H54 (cell line): ENCODE measurements around the gene RPL27A.
"Not testable (repeated sequence)": the region's sequence is repeated elsewhere in the genome, so short reads cannot be mapped to it uniquely, and the experiment has no call there.

Experiments
- DNase-seq: peaks from one replicate; pipeline ENCODE4 v3.0.0; 2011; ENCODE audit warnings: low spot score, mixed read lengths; ENCODE audit not compliant: insufficient read length
- FAIRE-seq: peaks from 3 replicates; lab custom pipeline; 2011; peaks lifted over from hg19 to GRCh38; lab: Jason Lieb, UNC
- POLR2A ChIP-seq: IDR thresholded peaks from 2 replicates; pipeline ENCODE4 v1.6.1; 2011; ENCODE audit warnings: low read depth, mild to moderate bottlenecking, low read length

RPL27A gene

DNA sequence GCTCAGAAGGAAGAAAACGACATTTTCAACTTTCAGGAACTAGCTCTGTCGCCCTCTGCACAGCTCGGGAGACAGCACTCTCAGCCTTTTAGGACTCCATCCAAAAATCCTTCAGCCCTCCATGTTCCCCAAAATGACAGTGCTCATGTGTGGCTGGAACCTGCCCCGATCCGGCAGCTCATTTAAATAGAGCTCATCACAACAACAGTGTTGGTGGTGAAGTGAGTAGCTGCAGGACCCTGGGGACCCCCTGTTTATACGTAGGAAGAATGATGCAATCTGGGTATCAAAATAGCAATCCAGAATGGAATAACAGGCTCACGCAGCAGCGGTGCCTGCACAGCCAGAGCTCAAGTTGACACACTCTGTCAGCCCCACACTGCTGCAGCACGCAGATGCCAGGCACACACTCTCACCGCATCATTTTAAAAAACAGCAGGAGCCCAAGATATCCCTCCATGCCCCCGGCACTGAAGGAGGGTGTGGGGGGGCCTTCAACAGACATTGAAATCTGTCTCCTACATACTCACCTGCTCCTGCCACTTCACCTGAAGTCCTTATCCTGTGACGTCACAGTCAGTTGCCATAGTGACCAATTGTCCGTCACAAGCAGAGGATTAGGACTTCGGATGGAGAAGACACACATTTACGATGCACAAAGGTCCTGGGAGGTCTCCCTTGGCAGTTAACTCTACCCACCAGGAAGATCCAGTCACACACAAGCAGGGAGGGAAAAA is 24.1 kb upstream of the RPL27A start:
- no peak for FAIRE-seq

DNA sequence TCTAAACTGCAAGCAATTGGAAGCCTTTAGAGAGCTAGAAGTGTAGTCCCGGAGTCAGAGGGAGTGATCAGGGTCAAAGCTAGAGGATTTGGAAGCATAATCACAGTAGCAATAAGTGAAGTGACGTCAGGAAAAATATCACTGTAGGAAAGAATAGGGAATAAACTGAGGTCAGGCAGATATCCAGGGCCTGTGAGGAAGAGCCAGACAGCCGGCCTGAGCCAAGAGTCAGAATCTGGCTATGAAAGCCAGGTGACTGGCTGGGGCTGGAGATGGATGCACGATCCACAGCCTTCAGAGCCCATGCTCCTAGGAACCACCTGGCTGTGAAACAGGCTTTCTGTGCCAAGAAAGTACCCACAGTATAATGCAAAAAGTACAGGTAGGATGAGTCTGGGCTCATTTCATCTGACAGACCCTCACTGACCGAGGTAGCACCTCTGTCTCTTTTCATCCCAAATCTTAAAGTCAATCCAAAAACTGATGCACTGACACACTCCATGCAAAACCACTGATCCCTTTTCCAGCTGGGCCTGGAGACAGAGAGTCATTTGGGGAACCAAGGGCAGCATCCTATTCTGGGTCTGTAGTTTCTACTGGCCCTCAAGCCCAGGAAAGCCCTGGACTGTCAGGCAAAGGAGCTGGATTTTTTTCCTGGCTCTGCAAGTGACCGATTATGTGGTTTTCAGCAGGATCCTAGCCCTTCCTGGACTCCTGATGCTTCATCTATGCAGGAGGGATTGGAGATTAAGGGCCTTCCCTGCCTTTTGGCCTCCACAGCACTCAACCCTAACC is 21.4 kb upstream of the RPL27A start:
- TF ChIP-seq POLR2A: no peak
- FAIRE-seq (no peak), DNase-seq (no peak)

More for the DNA sequence above, 24.1 kb upstream of the RPL27A start:
- DNase-seq: no peak
- TF ChIP-seq POLR2A: no peak

DNA sequence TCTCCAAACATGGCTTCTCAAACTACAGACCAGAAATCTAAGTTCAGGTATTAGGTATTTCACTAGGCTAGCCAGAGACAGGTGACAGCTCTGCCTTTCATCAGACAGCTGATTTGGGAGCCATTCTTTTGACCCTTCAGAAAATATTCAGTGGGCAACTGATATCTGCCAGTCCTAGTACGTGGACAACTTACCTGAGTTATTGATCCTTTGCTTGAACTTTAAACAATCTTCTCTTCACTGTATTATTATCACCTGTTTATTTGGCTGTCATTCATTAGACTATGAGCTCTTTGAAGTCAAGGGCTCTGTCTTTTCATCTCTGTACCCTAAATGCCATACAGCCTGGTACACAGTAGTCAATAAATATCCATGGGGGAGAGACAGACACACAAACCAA is 17.4 kb upstream of the RPL27A start:
- DNase-seq (no peak), FAIRE-seq (no peak)
- TF ChIP-seq POLR2A: no peak

GRCh38 chr11:8670081-8670480 is 12.5 kb upstream of the RPL27A start:
- DNase-seq, FAIRE-seq: not testable (repeated sequence)

DNA sequence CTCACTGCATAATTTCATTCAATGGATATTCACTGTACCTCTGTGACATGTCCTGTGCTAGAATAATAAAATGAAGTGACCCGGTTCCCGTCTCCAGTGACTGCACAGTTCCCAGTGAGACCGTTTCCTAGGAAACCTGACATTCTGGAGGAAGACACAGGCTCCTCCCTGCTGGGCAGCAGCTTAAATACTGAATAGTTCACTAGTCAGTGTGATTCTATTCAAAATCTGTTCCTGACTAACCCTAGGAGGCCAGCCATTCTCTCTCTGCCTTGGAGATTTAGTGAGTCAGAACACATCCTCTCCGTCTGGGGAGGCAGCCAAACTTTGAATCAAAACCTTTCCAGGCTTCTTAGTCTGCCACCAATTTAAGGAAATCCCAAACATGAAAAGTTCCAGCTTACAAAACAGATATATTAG is 11.4 kb upstream of the RPL27A start:
- TF ChIP-seq POLR2A: no peak
- FAIRE-seq (peak; percentile 98), DNase-seq (peak; percentile 82)

DNA sequence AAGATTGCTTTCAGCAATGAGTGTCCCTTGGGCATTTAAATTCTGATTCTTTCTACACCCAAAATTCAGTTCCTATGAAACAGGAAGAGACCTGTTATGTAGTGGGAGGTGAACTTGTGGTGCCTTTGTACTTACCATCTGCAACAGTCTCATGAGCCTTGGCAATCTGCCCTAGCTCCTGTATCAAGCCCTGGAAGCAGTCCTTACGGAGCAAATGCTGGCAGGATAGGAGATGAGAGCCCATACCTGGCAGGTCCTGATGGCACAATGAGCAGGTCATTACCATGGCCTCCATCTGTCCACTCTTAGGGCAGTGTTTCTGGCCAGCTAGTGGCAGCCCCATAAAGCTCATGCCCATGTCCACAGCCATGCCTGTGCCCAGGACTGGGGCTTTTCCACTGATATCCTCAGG is 10.9 kb upstream of the RPL27A start:
- no peak for TF ChIP-seq POLR2A

GRCh38 chr11:8672346-8672745 is 10.2 kb upstream of the RPL27A start:
- DNase-seq: no peak
- FAIRE-seq: no peak
- no peak for TF ChIP-seq POLR2A

More for the DNA sequence above, 10.9 kb upstream of the RPL27A start:
- FAIRE-seq (no peak), DNase-seq (peak; percentile 49)

GRCh38 chr11:8674859-8675258 is 7.7 kb upstream of the RPL27A start:
- FAIRE-seq (no peak), DNase-seq (no peak)
- TF ChIP-seq POLR2A: no peak

DNA sequence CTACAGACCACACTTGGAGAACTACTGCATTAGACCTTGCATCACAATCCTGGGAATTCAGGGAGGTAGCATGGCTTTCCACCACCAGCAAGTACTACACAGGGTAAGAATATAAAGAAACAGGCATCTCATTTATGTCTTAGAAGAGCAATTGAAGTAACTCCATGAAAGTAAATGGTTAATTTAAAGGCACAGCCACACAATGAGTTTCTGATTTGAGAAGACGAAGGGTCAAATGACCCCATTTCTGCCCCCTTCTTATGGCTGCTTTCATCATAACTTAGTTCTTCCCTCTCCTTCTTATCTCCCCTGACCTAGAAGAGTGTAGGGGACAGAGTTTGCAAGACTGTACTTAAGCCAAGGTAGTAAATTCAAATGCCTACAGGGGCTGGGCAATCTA is 6.1 kb upstream of the RPL27A start:
- TF ChIP-seq POLR2A: no peak
- DNase-seq (no peak), FAIRE-seq (no peak)

GRCh38 chr11:8679006-8679405 is 3.6 kb upstream of the RPL27A start:
- FAIRE-seq: no peak
- DNase-seq: no peak
- TF ChIP-seq POLR2A: no peak

DNA sequence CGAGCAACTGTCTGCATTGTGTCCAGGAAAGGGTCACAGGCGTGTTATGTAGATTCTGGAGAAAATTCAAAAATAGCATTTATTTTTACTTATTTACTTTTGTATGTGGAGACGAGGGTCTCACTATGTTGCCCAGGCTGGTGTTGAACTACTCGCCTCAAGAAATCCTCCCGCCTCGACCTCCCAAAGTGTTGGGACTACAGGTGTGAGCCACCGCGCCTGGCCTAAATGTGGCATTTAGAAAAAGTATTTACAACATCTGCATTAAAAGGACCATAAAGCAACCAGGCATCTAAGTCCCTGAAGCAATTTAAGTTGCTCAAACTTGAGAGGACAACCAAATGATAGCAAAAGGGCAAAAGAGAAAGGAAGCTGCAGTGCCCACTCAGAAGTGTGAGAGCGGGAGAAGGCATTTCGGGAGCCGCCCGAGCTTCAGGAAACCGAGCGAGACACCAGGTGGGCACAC is 722 bp upstream of the RPL27A start:
- no peak for TF ChIP-seq POLR2A
- FAIRE-seq: no peak
- no peak for DNase-seq

DNA sequence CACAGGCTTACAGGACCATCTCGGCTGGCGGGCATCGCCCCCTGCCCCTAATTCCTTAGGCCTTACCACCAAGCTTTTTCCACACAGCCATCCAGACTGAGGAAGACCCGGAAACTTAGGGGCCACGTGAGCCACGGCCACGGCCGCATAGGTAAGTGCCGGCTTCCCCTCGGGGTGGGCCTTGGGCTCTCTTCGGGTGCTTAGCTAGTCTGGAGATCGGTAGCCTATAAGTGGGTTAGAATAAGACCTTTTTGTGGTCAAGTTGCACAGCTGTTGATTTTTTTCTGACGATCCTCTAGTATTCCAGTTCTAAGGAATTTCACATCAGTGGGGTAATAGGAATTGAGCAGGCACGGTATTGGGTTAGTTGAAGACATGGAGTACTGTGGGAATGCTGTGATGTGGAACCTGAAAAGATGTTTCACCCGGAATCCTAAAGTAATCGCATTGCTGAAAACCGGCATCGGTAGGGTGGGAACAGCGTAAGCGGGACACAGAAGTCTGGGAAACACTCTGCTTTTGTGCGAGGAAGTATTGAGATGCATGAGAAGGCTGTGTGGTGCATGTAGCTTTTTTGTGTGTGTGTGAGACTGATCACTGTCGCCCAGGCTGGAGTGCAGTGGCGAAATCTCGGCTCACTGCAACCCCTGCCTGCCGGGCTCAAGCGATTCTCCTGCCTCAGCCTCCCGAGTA is 669 bp downstream of the RPL27A start:
- no peak for DNase-seq
- FAIRE-seq: no peak
- no peak for TF ChIP-seq POLR2A

DNA sequence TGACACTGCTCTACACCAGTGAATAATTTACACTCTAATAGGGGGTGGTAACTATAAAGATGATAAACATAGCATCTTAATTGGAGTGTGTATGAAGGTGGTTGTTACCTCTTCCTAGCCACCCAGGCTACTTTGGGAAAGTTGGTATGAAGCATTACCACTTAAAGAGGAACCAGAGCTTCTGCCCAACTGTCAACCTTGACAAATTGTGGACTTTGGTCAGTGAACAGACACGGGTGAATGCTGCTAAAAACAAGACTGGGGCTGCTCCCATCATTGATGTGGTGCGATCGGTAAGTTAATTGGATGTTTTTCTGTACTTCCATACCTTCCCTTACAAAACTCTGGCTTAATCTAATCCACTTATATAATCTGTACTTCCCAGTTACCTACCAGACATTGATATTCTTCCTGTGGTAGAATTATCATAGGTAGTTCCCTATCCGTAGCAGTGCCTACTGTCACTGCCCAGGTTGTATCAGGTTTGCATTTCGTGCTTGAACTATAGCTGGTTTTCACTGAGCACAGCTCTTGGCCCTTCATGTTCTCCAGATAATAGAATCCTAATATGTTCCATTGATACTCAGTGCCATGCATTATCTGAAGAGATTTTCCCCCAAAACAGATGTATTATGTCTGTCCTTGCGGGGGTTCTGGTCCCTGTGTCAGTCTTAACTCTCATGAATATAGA is 2.2 kb downstream of the RPL27A start:
- no peak for FAIRE-seq
- no peak for DNase-seq
- TF ChIP-seq POLR2A: no peak
